GM11168 (cell line): ENCODE data around the gene SSC4D.
"Not testable (repeated sequence)": the region's sequence is repeated elsewhere in the genome, so short reads cannot be mapped to it uniquely, and the experiment has no call there.

Source experiments
- in situ Hi-C: fragments of 300-500 bp; cut with MboI; formaldehyde crosslinking; loops from one replicate; pipeline ENCODE4 v1.12.0; 2022; ENCODE audit warnings: low sequenced_read_pairs; ENCODE audit not compliant: unreplicated experiment

The SSC4D gene

DNA sequence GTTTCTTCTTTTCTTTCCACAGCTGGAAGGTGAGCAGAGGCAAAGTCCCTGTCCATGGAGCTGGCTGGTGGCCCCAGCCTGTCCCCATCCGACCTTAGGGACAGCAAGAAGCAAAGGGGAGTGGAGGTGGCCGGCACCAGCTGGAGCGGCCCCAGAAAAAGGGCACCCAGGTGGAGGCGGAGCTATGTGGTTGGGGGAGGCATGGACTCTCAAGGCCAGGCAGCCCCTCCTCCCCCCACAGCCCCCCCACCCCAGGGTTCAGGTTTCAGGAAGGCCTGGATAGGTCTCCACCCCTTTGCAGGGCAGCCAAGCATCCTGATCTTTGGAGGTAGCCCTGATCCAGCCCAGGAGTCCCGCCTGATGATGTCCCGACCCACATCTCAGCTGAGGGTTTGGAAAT lies at the start of gene SSC4D:
Gene SSC4D (minus strand): TSS at position 161 of the 400 bp plus-strand sequence. CDS start 5,258 bp downstream, outside the sequence.
- in situ Hi-C loops, result no loop called here

- in situ Hi-C loops, result not testable (repeated sequence)
These were observed 49.0 kb upstream of the SSC4D start for GRCh38 chr7:76458504-76458903.

DNA sequence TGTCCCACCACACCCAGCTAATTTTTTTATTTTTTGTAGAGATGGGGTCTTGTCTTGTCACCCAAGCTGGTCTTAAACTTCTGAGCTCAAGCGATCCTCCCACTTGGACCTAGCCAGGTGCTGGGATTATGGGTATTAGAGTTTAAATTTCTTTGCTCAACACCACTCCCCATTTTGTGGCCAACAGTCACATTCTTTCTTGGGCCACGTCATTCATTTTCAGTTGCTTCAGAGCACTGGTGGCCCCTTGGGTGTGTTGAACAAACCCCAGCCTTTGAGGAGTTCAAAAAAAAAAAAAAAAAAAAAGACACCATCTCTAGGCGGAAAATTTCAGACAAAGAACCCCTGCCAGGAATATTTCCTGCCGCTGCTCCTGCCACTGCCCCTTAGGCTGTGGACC lies 47.5 kb upstream of the SSC4D start:
- in situ Hi-C loops, result not testable (repeated sequence)

GRCh38 chr7:76445577-76446008 lies 36.1 kb upstream of the SSC4D start:
- in situ Hi-C loops, result not testable (repeated sequence)

DNA sequence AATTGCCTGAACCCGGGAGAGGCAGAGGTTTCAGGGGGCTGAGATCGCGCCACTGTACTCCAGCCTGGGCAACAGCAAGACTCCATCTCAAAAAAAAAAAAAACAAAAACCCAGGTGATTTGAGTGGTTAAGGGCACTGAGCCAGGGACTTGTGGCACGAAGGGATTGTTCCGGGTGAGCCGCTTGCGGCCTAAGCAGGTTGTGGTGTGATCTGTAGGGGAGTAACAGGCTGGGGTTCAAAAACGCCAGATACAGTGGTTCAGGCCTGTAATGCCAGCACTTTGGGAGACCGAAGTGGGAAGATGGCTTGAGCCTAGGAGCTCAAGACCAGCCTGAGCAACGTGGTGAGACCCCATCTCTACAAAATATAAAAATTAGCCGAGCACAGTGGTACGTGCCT lies 34.3 kb upstream of the SSC4D start:
- in situ Hi-C loops, result not testable (repeated sequence)

- in situ Hi-C loops, result not testable (repeated sequence)
These were observed 33.4 kb upstream of the SSC4D start for GRCh38 chr7:76442664-76443446.

DNA sequence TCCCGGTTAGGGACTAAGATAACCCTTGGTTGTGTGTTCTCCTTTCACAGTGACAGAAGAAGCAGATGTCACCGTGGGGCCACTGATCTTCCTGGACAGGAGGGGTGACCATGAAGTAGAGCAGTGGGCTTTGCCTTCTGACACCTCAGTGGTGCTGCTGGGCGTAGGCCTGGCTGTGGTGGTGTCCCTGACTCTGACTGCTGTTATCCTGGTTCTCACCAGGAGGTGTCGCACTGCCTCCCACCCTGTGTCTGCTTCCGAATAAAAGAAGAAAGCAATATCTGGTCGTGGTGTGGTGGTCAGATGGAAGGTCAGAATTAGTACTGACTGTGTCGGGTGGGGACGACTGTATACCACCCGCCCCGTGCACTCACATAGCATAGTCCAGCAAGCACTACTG lies 32.3 kb upstream of the SSC4D start:
- in situ Hi-C loops, result not testable (repeated sequence)

GRCh38 chr7:76440404-76440803 lies 30.9 kb upstream of the SSC4D start:
- in situ Hi-C loops, result not testable (repeated sequence)

- in situ Hi-C loops, result loop anchor here (5.0 kb wide), 1 partner anchor 178 kb away; no protein-coding TSS in a partner anchor
These were observed 29.8 kb upstream of the SSC4D start for GRCh38 chr7:76439120-76439888.

DNA sequence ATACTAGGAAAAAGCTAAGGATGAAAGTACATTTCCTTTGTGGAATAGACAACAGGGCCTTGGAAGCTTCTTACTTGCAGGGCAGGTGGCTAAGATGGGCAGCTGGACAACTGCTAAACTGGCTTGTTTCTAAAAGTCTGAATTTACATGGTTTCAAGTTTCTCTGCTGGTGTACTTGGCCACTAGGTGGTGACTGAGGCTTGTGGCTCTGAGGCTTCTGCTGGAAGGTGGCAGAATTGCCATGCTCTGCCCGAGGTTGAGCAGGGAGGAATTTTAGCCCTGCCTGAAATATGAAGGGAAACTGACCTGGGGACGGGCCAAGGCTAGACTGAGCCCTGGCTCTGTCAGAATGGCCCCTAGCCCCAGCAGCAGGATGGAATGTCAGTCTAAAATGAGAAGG lies 28.4 kb upstream of the SSC4D start:
- in situ Hi-C loops, result loop anchor here (5.0 kb wide), 1 partner anchor 179 kb away; no protein-coding TSS in a partner anchor

- in situ Hi-C loops, result no loop called here
These were observed 21.3 kb upstream of the SSC4D start for GRCh38 chr7:76430836-76431235.

GRCh38 chr7:76430211-76430610 lies 20.7 kb upstream of the SSC4D start:
- in situ Hi-C loops, result no loop called here

DNA sequence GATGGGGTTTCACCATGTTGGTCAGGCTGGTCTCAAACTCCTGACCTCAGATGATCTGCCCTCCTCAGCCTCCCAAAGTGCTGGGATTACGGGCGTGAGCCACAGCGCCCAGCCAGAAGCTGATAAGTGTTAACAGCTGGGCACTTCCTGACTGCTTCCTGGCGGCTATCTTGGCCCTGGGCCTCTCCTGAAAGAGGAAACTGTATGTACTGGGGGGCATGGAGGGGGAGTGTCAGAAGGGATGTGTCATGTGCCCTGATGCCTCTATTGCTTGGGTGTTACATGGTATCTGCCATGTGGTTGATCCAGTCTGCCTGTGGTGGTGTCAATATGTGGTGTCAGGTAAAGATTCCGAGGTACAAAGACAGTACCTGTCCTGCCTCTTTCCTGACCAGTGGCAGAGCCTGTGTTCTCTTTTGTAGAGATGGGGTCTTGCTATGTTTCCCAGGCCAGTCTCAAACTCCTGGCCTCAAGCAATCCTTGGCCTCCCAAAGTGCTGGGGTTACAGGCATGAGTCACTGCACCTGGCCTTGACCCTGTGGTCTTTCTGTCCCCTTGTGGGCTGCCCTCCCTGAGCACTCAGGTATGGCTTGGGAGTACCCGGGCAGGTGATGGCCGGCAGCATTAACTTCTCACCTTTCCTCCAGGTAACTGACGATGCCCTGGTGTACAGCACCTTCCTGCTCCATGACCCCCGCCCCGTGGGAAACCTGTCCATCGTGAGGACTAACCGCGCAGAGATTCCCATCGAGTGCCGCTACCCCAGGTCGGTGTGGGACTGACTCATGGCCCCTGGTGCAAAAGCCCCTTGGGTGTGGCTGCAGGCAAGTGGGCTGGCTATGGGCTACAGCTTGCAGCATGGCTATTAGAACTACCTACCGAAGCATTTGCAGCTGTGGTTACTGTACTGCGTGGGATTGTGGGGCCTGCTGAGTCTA lies 19.6 kb upstream of the SSC4D start:
- in situ Hi-C loops, result no loop called here

DNA sequence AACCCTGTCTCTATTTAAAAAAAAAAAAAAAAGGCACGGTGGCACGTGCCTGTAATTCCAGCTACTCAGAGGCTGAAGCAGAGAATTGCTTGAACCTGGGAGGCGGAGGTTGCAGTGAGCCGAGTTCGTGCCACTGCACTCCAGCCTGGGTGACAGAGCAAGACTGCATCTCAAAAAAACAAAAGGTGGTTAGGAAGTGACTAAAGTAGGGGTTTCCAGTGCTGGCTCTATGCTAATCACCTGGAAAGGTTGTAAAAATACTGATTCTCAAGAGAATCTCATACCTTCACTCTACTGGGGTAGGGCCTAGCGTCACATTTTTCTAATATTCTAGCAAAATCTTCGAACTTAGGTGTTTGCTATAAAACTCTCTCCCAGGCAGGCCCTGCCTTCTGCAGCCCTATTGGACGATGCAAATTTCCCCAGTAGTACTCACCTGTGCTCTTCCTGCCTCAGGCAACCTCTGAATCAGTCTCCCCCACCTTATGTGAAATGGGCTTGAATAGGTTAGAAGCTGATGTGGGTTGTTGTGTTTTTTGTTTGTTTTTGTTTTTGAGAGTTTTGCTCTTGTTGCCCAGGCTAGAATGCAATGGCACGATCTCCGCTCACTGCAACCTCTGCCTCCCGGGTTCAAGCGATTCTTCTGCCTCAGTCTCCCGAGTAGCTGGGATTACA lies 18.8 kb upstream of the SSC4D start:
- in situ Hi-C loops, result no loop called here

DNA sequence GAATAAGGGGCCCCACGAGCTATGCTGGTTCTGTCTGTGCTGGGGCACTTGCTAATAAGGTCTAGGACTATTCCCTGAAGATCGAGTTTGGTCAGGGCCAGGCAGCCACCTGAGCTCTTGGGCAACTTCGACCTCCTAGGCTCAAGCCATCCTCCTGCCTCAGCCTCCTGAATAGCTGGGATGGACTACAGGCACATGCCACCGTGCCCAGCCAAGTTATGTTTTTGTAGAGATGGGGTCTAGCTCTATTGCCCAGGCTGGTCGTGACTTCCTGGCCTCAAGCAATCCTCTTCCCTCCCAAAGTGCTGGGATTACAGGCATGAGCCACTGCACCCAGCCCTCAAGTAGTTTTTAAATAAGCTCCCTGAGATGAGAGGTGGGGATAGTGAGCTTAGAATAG lies 18.1 kb upstream of the SSC4D start:
- in situ Hi-C loops, result no loop called here

DNA sequence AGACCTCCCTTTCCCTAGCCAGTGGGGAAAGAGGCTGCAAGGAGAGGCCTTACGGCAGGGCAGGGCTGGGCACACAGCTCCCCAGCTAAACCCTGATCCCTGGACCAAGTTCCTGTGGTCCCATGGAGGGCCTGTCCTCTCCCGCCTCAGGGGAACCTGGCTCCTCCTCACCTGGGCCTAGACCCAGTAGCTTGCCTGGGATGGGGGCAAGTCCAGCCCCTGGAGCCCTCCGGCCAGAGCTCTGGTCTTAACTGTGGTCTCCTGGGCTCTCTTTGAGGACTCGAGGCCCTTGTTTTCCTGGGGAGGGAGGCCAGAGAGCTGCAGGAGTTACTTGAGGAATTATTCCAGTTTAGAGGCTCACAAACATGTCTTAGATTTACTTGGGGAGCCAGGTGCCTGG lies 16.7 kb upstream of the SSC4D start:
- in situ Hi-C loops, result no loop called here

- in situ Hi-C loops, result not testable (repeated sequence)
These were observed 16.1 kb upstream of the SSC4D start for GRCh38 chr7:76425558-76425957.

- in situ Hi-C loops, result no loop called here
These were observed 15.7 kb upstream of the SSC4D start for GRCh38 chr7:76425156-76425555.

DNA sequence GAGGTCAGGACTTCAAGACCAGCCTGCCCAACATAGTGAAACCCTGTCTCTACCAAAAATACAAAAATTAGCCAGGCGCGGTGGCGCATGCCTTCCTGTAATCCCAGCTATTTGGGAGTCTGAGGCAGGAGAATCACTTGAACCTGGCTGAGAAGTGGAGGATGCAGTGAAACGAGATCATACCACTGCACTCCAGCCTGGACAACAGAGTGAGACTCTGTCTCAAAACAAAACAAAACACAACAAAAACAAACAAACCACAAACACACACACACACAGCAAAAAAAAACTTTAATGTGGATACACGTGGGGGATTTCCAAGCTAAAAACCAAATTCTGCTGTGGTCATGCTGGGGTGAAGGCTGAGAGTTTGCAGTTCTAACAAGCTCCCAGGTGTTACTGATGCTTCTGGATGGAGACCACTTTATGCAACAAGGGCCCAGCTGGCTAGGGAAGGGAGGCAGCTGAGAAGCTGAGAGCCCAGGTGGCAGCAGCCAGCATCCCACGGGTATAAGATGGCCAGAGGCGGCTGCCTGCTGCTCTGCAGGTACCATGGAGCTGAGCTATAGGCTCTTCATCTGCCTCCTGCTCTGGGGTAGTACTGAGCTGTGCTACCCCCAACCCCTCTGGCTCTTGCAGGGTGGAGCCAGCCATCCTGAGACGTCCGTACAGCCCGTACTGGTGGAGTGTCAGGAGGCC lies 15.1 kb upstream of the SSC4D start, which contains the start of gene ZP3:
Gene ZP3 (plus strand): TSS at position 538 of the 699 bp plus-strand sequence. CDS start 15 bp downstream, at position 553.
- in situ Hi-C loops, result no loop called here
